Keratinocyte (primary cell): ENCODE measurements around the gene AJUBA. TPM values are rescaled to one million over a fixed set of nuclear protein-coding genes. Genes with fewer than 3 reads are reported as not detected.
A peak's percentile ranks its signal among the peaks of the same experiment; 100 is the strongest.

Source experiments
- DNase-seq: peaks from one replicate; pipeline ENCODE4 v3.0.0-alpha.2; 2011; ENCODE audit warnings: low read depth, missing footprints, low spot score
- FAIRE-seq: peaks from 2 replicates; lab custom pipeline; 2011; peaks lifted over from hg19 to GRCh38; lab: Jason Lieb, UNC
- H2AFZ ChIP-seq: 2 replicates; pipeline ENCODE4 v1.6.0; 2012; ENCODE audit warnings: low read length, control low read depth, inconsistent platforms; ENCODE audit not compliant: control insufficient read depth
- H3K27ac ChIP-seq: 2 replicates; pipeline ENCODE4 v1.5.1; 2011; ENCODE audit warnings: low read length; ENCODE audit not compliant: control insufficient read depth, insufficient read depth
- H3K27me3 ChIP-seq: 3 replicates; pipeline ENCODE4 v1.6.0; 2011; ENCODE audit warnings: low read length; ENCODE audit not compliant: control insufficient read depth, insufficient read depth; ENCODE audit errors: extremely low read depth
- H3K36me3 ChIP-seq, 2 experiments: 2 replicates in 1 of 2; 3 replicates in 1 of 2; pipeline ENCODE4 v1.5.1; 2011; ENCODE audit warnings: low read length in 2 of 2, mild to moderate bottlenecking in 1 of 2; ENCODE audit not compliant: control insufficient read depth in 2 of 2, insufficient read depth in 2 of 2; ENCODE audit errors: extremely low read depth in 1 of 2
- H3K4me1 ChIP-seq: 3 replicates; pipeline ENCODE4 v1.5.1; 2011; ENCODE audit warnings: low read length; ENCODE audit not compliant: control insufficient read depth, insufficient read depth; ENCODE audit errors: extremely low read depth
- H3K4me2 ChIP-seq: 3 replicates; pipeline ENCODE4 v1.6.0; 2011; ENCODE audit warnings: low read depth, low read length; ENCODE audit not compliant: control insufficient read depth, insufficient read depth; ENCODE audit errors: extremely low read depth
- H3K4me3 ChIP-seq, 3 experiments: fragments of 200-600 bp in 1 of 3; sonication (generic) in 1 of 3; 2 replicates in 2 of 3; 3 replicates in 1 of 3; pipeline ENCODE4 v1.5.1; 2011 to 2016; ENCODE audit warnings: low read length in 3 of 3, mild to moderate bottlenecking in 3 of 3, control low read depth in 2 of 3, inconsistent platforms in 1 of 3, low read depth in 1 of 3, mixed read lengths in 1 of 3, mixed run types in 1 of 3, moderate library complexity in 1 of 3; ENCODE audit not compliant: control insufficient read depth in 2 of 3, insufficient read depth in 2 of 3; ENCODE audit errors: extremely low read depth in 1 of 3
- H3K79me2 ChIP-seq: 2 replicates; pipeline ENCODE4 v1.6.0; 2012; ENCODE audit warnings: low read length; ENCODE audit not compliant: control insufficient read depth, insufficient read depth
- H3K9ac ChIP-seq: 3 replicates; pipeline ENCODE4 v1.6.0; 2011; ENCODE audit warnings: low read length; ENCODE audit not compliant: control insufficient read depth, insufficient read depth; ENCODE audit errors: extremely low read depth
- H3K9me1 ChIP-seq: 3 replicates; pipeline ENCODE4 v1.6.0; 2011; ENCODE audit warnings: low read length; ENCODE audit not compliant: control insufficient read depth, insufficient read depth; ENCODE audit errors: extremely low read depth
- H3K9me3 ChIP-seq: 2 replicates; pipeline ENCODE4 v1.5.1; 2012; ENCODE audit warnings: low read depth, low read length; ENCODE audit not compliant: control insufficient read depth
- H4K20me1 ChIP-seq: 3 replicates; pipeline ENCODE4 v1.6.0; 2011; ENCODE audit warnings: low read length; ENCODE audit not compliant: control insufficient read depth, insufficient read depth; ENCODE audit errors: extremely low read depth
- CTCF ChIP-seq, 3 experiments: IDR thresholded peaks in 1 of 3; conservative IDR thresholded peaks in 1 of 3; optimal IDR thresholded peaks in 1 of 3; 2 replicates in 2 of 3; 3 replicates in 1 of 3; pipeline versions ENCODE3 to v1.5.1; 2011; ENCODE audit warnings: low read length in 3 of 3, mild to moderate bottlenecking in 3 of 3, moderate library complexity in 2 of 3, control low read depth in 1 of 3, inconsistent platforms in 1 of 3; ENCODE audit not compliant: insufficient read depth in 2 of 3; ENCODE audit errors: extremely low read depth in 1 of 3
- EZH2 ChIP-seq: IDR thresholded peaks from one replicate; pipeline ENCODE4 v1.6.1; 2012; ENCODE audit warnings: inconsistent platforms, mild to moderate bottlenecking, low read length, moderate library complexity
- dilution Hi-C: fragments of 300-500 bp; cut with MboI; formaldehyde crosslinking; loops from one replicate; pipeline ENCODE4 v1.7.0; 2020; ENCODE audit warnings: low sequenced_read_pairs; ENCODE audit not compliant: extremely low pct_ligation_motif_present
- polyA minus RNA-seq, 3 experiments: library from RNA; depleted of rRNA, polyadenylated mRNA; stranded (reverse); fragments of >200 nt; gene quantifications; 1 replicate in 1 of 3; 2 replicates in 1 of 3; 3 replicates in 1 of 3; pipeline ENCODE4 v1.2.3, GENCODE V29; 2011
- polyA plus RNA-seq, 5 experiments: library from polyadenylated mRNA; depleted of rRNA in 3 of 5; stranded (reverse) in 3 of 5; stranded (forward) in 1 of 5; unstranded in 1 of 5; fragments of >200 nt; gene quantifications; 1 replicate in 1 of 5; 2 replicates in 3 of 5; 3 replicates in 1 of 5; pipeline versions ENCODE4 v1.2.1 to v1.2.3, GENCODE V29; 2011 to 2012; ENCODE audit warnings: missing spikeins in 2 of 5, low read depth in 1 of 5, low replicate concordance in 1 of 5

Gene AJUBA
- 128 to 206 TPM (median 157 TPM) in 3 replicates for polyA plus RNA-seq
- 22.0 TPM for polyA plus RNA-seq (2011; ENCODE audit: low read depth)
- 81.7 and 183 TPM in 2 replicates for polyA plus RNA-seq (2011; cell fraction: cytosol; rRNA removed)
- 187 and 224 TPM in 2 replicates for polyA plus RNA-seq (2011; cell fraction: nucleus; rRNA removed)
- 93.6 and 129 TPM in 2 replicates for polyA plus RNA-seq (2012; ENCODE audit: low replicate concordance)
- polyA minus RNA-seq: 310 to 512 TPM (median 327 TPM) in 3 replicates
- polyA minus RNA-seq (2011; cell fraction: cytosol; rRNA and poly(A)+ RNA removed): 141 TPM
- polyA minus RNA-seq (2011; cell fraction: nucleus; rRNA and poly(A)+ RNA removed): 116 and 187 TPM in 2 replicates

GRCh38 chr14:22982477-22983245 lies at the start of gene AJUBA:
TSS of gene AJUBA (minus strand) at chr14:22982551. CDS start at chr14:22982266, 285 bp downstream.
- FAIRE-seq: no peak
- peaks cover 6 to 24% of the 10 kb centered on the region in 2 experiments for H3K36me3 ChIP-seq
- H4K20me1 ChIP-seq: no peaks in the 10 kb centered on the region
- peaks cover 18% of the 10 kb centered on the region for H3K4me1 ChIP-seq
- H3K27me3 ChIP-seq: no peaks in the 10 kb centered on the region
- H2AFZ ChIP-seq: peak within 1 kb of the TSS; percentile 95
- no peaks in the 10 kb centered on the region for H3K9me3 ChIP-seq
- peak within 1 kb of the TSS; percentile 91 for H3K4me2 ChIP-seq
- no peak for DNase-seq
- dilution Hi-C loops: no loop called here
- peak within 1 kb of the TSS; percentile 91 for H3K27ac ChIP-seq
- H3K4me3 ChIP-seq: peak within 1 kb of the TSS; percentile 77 to 99 (median 80)
- H3K9me1 ChIP-seq: no peaks in the 10 kb centered on the region
- H3K9ac ChIP-seq: peak within 1 kb of the TSS; percentile 92
- no peak for TF ChIP-seq CTCF (optimal IDR thresholded peaks at IDR 0.05 in 1 of 3, IDR thresholded peaks at IDR 0.05 in 1 of 3, conservative IDR thresholded peaks at IDR 0.05 in 1 of 3; ENCODE audit: extremely low read depth in 1 of 3, insufficient read depth in 2 of 3, low read length in 3 of 3)
- no peak for TF ChIP-seq EZH2
- peaks cover 46% of the 10 kb centered on the region for H3K79me2 ChIP-seq

GRCh38 chr14:23030936-23031335 lies 48.6 kb upstream of the AJUBA start:
- Histone ChIP-seq H3K27ac (no peak overlapping the region), H3K36me3 (peaks cover 8 to 14% of the 10 kb centered on the region in 2 experiments), H3K9me3 (no peaks in the 10 kb centered on the region), H3K4me3 (no peak overlapping the region), H3K79me2 (peaks cover 38% of the 10 kb centered on the region), H3K4me2 (no peak overlapping the region), H2AFZ (no peak overlapping the region), H3K9me1 (no peaks in the 10 kb centered on the region), H3K27me3 (no peaks in the 10 kb centered on the region), H3K9ac (no peak overlapping the region), H4K20me1 (no peaks in the 10 kb centered on the region), H3K4me1 (peaks cover 10% of the 10 kb centered on the region)
- no peak for DNase-seq
- TF ChIP-seq CTCF (optimal IDR thresholded peaks at IDR 0.05 in 1 of 3, IDR thresholded peaks at IDR 0.05 in 1 of 3, conservative IDR thresholded peaks at IDR 0.05 in 1 of 3; ENCODE audit: extremely low read depth in 1 of 3, insufficient read depth in 2 of 3, low read length in 3 of 3): no peak
- no peak for TF ChIP-seq EZH2
- FAIRE-seq: no peak
- dilution Hi-C loops: no loop called here
